Measurements from ENCODE around the gene ACOT4.
"Not testable (repeated sequence)": the region's sequence is repeated elsewhere in the genome, so short reads cannot be mapped to it uniquely, and the experiment has no call there.

The ACOT4 gene

GRCh38 chr14:73569185-73569958 lies 22.3 kb upstream of the ACOT4 start, which contains the start of gene ACOT2:
TSS of gene ACOT2 (plus strand) at chr14:73569213. CDS start at chr14:73569241, 28 bp downstream.
- H3K27me3 Mint-ChIP-seq, H3K9me3 Mint-ChIP-seq: not testable (repeated sequence)
- Mint-ChIP-seq H3K4me1 (peaks cover 50% of the 10 kb centered on the region), H3K27ac (peak within 1 kb of the TSS; percentile 97), H3K36me3 (peaks cover 19% of the 10 kb centered on the region), H3K4me3 (peak within 1 kb of the TSS; percentile 87)
- peak; percentile 86 for ATAC-seq

- peak overlapping the region; percentile 97 for H3K27ac Mint-ChIP-seq
- ATAC-seq, result peak; percentile 82
- H3K4me3 Mint-ChIP-seq, result peak overlapping the region; percentile 39
- H3K27me3 Mint-ChIP-seq, H3K9me3 Mint-ChIP-seq: not testable (repeated sequence)
- H3K4me1 Mint-ChIP-seq, result peaks cover 39% of the 10 kb centered on the region
- H3K36me3 Mint-ChIP-seq, result peaks cover 15% of the 10 kb centered on the region
Observed at GRCh38 chr14:73570913-73571312, 20.8 kb upstream of the ACOT4 start.

GRCh38 chr14:73573034-73573433 lies 18.6 kb upstream of the ACOT4 start:
- H3K4me3 Mint-ChIP-seq, H3K27me3 Mint-ChIP-seq, H3K27ac Mint-ChIP-seq, ATAC-seq, H3K9me3 Mint-ChIP-seq: not testable (repeated sequence)
- H3K4me1 Mint-ChIP-seq, result peaks cover 22% of the 10 kb centered on the region
- H3K36me3 Mint-ChIP-seq, result peaks cover 17% of the 10 kb centered on the region

- H3K4me3 Mint-ChIP-seq, ATAC-seq, H3K27me3 Mint-ChIP-seq, H3K9me3 Mint-ChIP-seq, H3K27ac Mint-ChIP-seq: not testable (repeated sequence)
- Mint-ChIP-seq H3K4me1 (peaks cover 15% of the 10 kb centered on the region), H3K36me3 (peaks cover 17% of the 10 kb centered on the region)
Observed at GRCh38 chr14:73573740-73574139, 17.9 kb upstream of the ACOT4 start.

- not testable (repeated sequence) for H3K9me3 Mint-ChIP-seq, H3K4me3 Mint-ChIP-seq, H3K27ac Mint-ChIP-seq, ATAC-seq, H3K27me3 Mint-ChIP-seq
- Mint-ChIP-seq H3K36me3 (peaks cover 17% of the 10 kb centered on the region), H3K4me1 (peaks cover 12% of the 10 kb centered on the region)
Observed at GRCh38 chr14:73574251-73574650, 17.4 kb upstream of the ACOT4 start.

GRCh38 chr14:73576391-73576790 lies 15.3 kb upstream of the ACOT4 start:
- H3K4me3 Mint-ChIP-seq, result no peak overlapping the region
- H3K27me3 Mint-ChIP-seq, result no peaks in the 10 kb centered on the region
- H3K27ac Mint-ChIP-seq, result no peak overlapping the region
- no peaks in the 10 kb centered on the region for H3K9me3 Mint-ChIP-seq
- H3K36me3 Mint-ChIP-seq, result peaks cover 33% of the 10 kb centered on the region
- H3K4me1 Mint-ChIP-seq, result no peaks in the 10 kb centered on the region
- ATAC-seq, result no peak

- H3K27ac Mint-ChIP-seq, H3K4me1 Mint-ChIP-seq, H3K27me3 Mint-ChIP-seq, H3K4me3 Mint-ChIP-seq, ATAC-seq, H3K9me3 Mint-ChIP-seq: not testable (repeated sequence)
- H3K36me3 Mint-ChIP-seq, result peaks cover 32% of the 10 kb centered on the region
Observed at GRCh38 chr14:73577214-73577613, 14.5 kb upstream of the ACOT4 start.

- peaks cover 17% of the 10 kb centered on the region for H3K36me3 Mint-ChIP-seq
- not testable (repeated sequence) for H3K27me3 Mint-ChIP-seq, H3K9me3 Mint-ChIP-seq, H3K4me3 Mint-ChIP-seq
- peaks cover 11% of the 10 kb centered on the region for H3K4me1 Mint-ChIP-seq
- H3K27ac Mint-ChIP-seq, result peak overlapping the region; percentile 82
- peak; percentile 89 for ATAC-seq
Observed at GRCh38 chr14:73582102-73582979, 9.3 kb upstream of the ACOT4 start.

- peaks cover 14% of the 10 kb centered on the region for H3K4me1 Mint-ChIP-seq
- H3K36me3 Mint-ChIP-seq, result no peaks in the 10 kb centered on the region
- no peak overlapping the region for H3K4me3 Mint-ChIP-seq
- no peaks in the 10 kb centered on the region for H3K9me3 Mint-ChIP-seq
- H3K27ac Mint-ChIP-seq, result no peak overlapping the region
- H3K27me3 Mint-ChIP-seq, result no peaks in the 10 kb centered on the region
- ATAC-seq, result no peak
Observed at GRCh38 chr14:73588695-73589094, 3.0 kb upstream of the ACOT4 start.

- H3K4me3 Mint-ChIP-seq, result no peak overlapping the region
- H3K27ac Mint-ChIP-seq, result no peak overlapping the region
- peaks cover 19% of the 10 kb centered on the region for H3K4me1 Mint-ChIP-seq
- no peaks in the 10 kb centered on the region for H3K36me3 Mint-ChIP-seq
- no peaks in the 10 kb centered on the region for H3K9me3 Mint-ChIP-seq
- ATAC-seq, result no peak
- no peaks in the 10 kb centered on the region for H3K27me3 Mint-ChIP-seq
Observed at GRCh38 chr14:73589116-73589515, 2.6 kb upstream of the ACOT4 start.

GRCh38 chr14:73590673-73591004 lies 1.0 kb upstream of the ACOT4 start:
- not testable (repeated sequence) for H3K27ac Mint-ChIP-seq, H3K36me3 Mint-ChIP-seq, H3K9me3 Mint-ChIP-seq, ATAC-seq, H3K27me3 Mint-ChIP-seq
- Mint-ChIP-seq H3K4me3 (peak overlapping the region; percentile 74), H3K4me1 (peaks cover 19% of the 10 kb centered on the region)

- Mint-ChIP-seq H3K36me3 (no peaks in the 10 kb centered on the region), H3K4me3 (no peak overlapping the region), H3K27ac (no peak overlapping the region), H3K27me3 (no peaks in the 10 kb centered on the region), H3K9me3 (no peaks in the 10 kb centered on the region), H3K4me1 (peaks cover 19% of the 10 kb centered on the region)
- ATAC-seq, result no peak
Observed at GRCh38 chr14:73594491-73594890, 2.8 kb downstream of the ACOT4 start.

GRCh38 chr14:73599499-73599898 lies 7.8 kb downstream of the ACOT4 start:
- Mint-ChIP-seq H3K4me1 (no peaks in the 10 kb centered on the region), H3K27me3 (no peaks in the 10 kb centered on the region), H3K9me3 (no peaks in the 10 kb centered on the region), H3K36me3 (no peaks in the 10 kb centered on the region), H3K27ac (no peak overlapping the region), H3K4me3 (no peak overlapping the region)
- ATAC-seq, result no peak

GRCh38 chr14:73602994-73603393 lies 11.3 kb downstream of the ACOT4 start:
- Mint-ChIP-seq H3K27me3 (no peaks in the 10 kb centered on the region), H3K36me3 (no peaks in the 10 kb centered on the region), H3K4me1 (no peaks in the 10 kb centered on the region), H3K9me3 (no peaks in the 10 kb centered on the region), H3K4me3 (no peak overlapping the region), H3K27ac (no peak overlapping the region)
- ATAC-seq, result no peak

- Mint-ChIP-seq H3K27ac (no peak overlapping the region), H3K9me3 (no peaks in the 10 kb centered on the region), H3K36me3 (no peaks in the 10 kb centered on the region), H3K4me3 (no peak overlapping the region), H3K27me3 (no peaks in the 10 kb centered on the region), H3K4me1 (no peaks in the 10 kb centered on the region)
- ATAC-seq, result no peak
Observed at GRCh38 chr14:73606271-73606670, 14.6 kb downstream of the ACOT4 start.

- ATAC-seq, result no peak
- Mint-ChIP-seq H3K4me3 (no peak overlapping the region), H3K4me1 (peaks cover 4% of the 10 kb centered on the region), H3K27me3 (no peaks in the 10 kb centered on the region), H3K36me3 (no peaks in the 10 kb centered on the region), H3K9me3 (no peaks in the 10 kb centered on the region), H3K27ac (no peak overlapping the region)
Observed at GRCh38 chr14:73607241-73607640, 15.6 kb downstream of the ACOT4 start.

All from stimulated activated memory B cell treated with anti-CD40 and anti-IgM and Interleukin-4, amounts not matched to agents 10 μg/mL and 1 μg/mL and 100 μg/mL, for 72 hours (primary cell).